Parietal lobe (tissue), 2 donors: ENCODE measurements around the gene RBM27. TPM values are rescaled to one million over a fixed set of nuclear protein-coding genes. Genes with fewer than 3 reads are reported as not detected.

Experiments
- small RNA-seq: library from RNA; depleted of rRNA; stranded (forward); fragments of <200 nt; gene quantifications from one replicate; pipeline ENCODE3, GENCODE V24; 2014; ENCODE audit warnings: low replicate concordance
- total RNA-seq: library from RNA; depleted of rRNA; stranded (reverse); fragments of >200 nt; gene quantifications from one replicate; pipeline ENCODE4 v1.2.3, GENCODE V29; 2014

RBM27 gene
- total RNA-seq, result 39.8 TPM

GRCh38 chr5:146203011-146203871, at the start of gene RBM27:
TSS of gene RBM27 (plus strand) at chr5:146203605. CDS start at chr5:146203766, 161 bp downstream.

Small RNA genes within 50 kb of the gene (small RNA-seq; reads per million reads assigned to genes)
- not detected for gene RNU7-180P

Other genes with a start within 250 kb of the RBM27 start
- gene PLAC8L1, start 98.0 kb upstream of the RBM27 start, total RNA-seq, result not detected
- gene LARS1, start 21.0 kb upstream of the RBM27 start, total RNA-seq, result 167 TPM
- gene POU4F3, start 135.2 kb downstream of the RBM27 start, total RNA-seq, result not detected
- 197 TPM for gene TCERG1, start 243.7 kb downstream of the RBM27 start, total RNA-seq